ENCODE results near the gene PROX2.
A peak's percentile ranks its signal among the peaks of the same experiment; 100 is the strongest.

PROX2 gene

GRCh38 chr14:74892745-74893144 is 16.8 kb upstream of the PROX2 start:
- DNase-seq (ENCODE audit: low read depth in 1 of 2, low spot score in 1 of 2): peak in 1 of 2 experiments; percentile 63
- Histone ChIP-seq H3K27me3 (ENCODE audit: insufficient read depth, poor library complexity, severe bottlenecking) (no peaks in the 10 kb centered on the region), H3K27ac (replicated peaks) (peak overlapping the region; percentile 39; the same call in 1 of the 2 replicates), H3K4me3 (replicated peaks; ENCODE audit: insufficient read depth, low read length) (no peak overlapping the region)
- no peak for TF ChIP-seq CTCF (IDR thresholded peaks at IDR 0.05; ENCODE audit: insufficient read depth, low read length)
- no peak for TF ChIP-seq POLR2AphosphoS5 (IDR thresholded peaks at IDR 0.05; ENCODE audit: low read depth)
- TF ChIP-seq SPI1 (IDR thresholded peaks at IDR 0.05; ENCODE audit: borderline replicate concordance, low read depth): peak; percentile 71; the same call in 1 of the 2 replicates
- TF ChIP-seq GABPA (IDR thresholded peaks at IDR 0.05; ENCODE audit: low read depth): no peak
- no peak for TF ChIP-seq REST (IDR thresholded peaks at IDR 0.05; ENCODE audit: insufficient replicate concordance, low read depth)

GRCh38 chr14:74891870-74892269 is 15.9 kb upstream of the PROX2 start:
- DNase-seq (ENCODE audit: low read depth in 1 of 2, low spot score in 1 of 2): no peak
- Histone ChIP-seq H3K27me3 (ENCODE audit: insufficient read depth, poor library complexity, severe bottlenecking) (no peaks in the 10 kb centered on the region), H3K27ac (replicated peaks) (no peak overlapping the region), H3K4me3 (replicated peaks; ENCODE audit: insufficient read depth, low read length) (no peak overlapping the region)
- TF ChIP-seq GABPA (IDR thresholded peaks at IDR 0.05; ENCODE audit: low read depth) (no peak), SPI1 (IDR thresholded peaks at IDR 0.05; ENCODE audit: borderline replicate concordance, low read depth) (no peak), POLR2AphosphoS5 (IDR thresholded peaks at IDR 0.05; ENCODE audit: low read depth) (no peak)

GRCh38 chr14:74890262-74890661 is 14.3 kb upstream of the PROX2 start:
- Histone ChIP-seq H3K27me3 (ENCODE audit: insufficient read depth, poor library complexity, severe bottlenecking) (no peaks in the 10 kb centered on the region), H3K27ac (replicated peaks) (no peak overlapping the region), H3K4me3 (replicated peaks; ENCODE audit: insufficient read depth, low read length) (no peak overlapping the region)
- DNase-seq (ENCODE audit: low read depth in 1 of 2, low spot score in 1 of 2): no peak
- TF ChIP-seq SPI1 (IDR thresholded peaks at IDR 0.05; ENCODE audit: borderline replicate concordance, low read depth) (no peak), CTCF (IDR thresholded peaks at IDR 0.05; ENCODE audit: insufficient read depth, low read length) (no peak), GABPA (IDR thresholded peaks at IDR 0.05; ENCODE audit: low read depth) (no peak), REST (IDR thresholded peaks at IDR 0.05; ENCODE audit: insufficient replicate concordance, low read depth) (no peak)

GRCh38 chr14:74888164-74889158 is 12.5 kb upstream of the PROX2 start:
- H3K4me3 ChIP-seq (replicated peaks; ENCODE audit: insufficient read depth, low read length): no peak overlapping the region
- no peak overlapping the region for H3K27ac ChIP-seq (replicated peaks)
- no peaks in the 10 kb centered on the region for H3K27me3 ChIP-seq (ENCODE audit: insufficient read depth, poor library complexity, severe bottlenecking)
- DNase-seq (ENCODE audit: low read depth in 1 of 2, low spot score in 1 of 2): no peak
- TF ChIP-seq POLR2AphosphoS5 (IDR thresholded peaks at IDR 0.05; ENCODE audit: low read depth): no peak
- TF ChIP-seq SPI1 (IDR thresholded peaks at IDR 0.05; ENCODE audit: borderline replicate concordance, low read depth): no peak
- no peak for TF ChIP-seq CTCF (IDR thresholded peaks at IDR 0.05; ENCODE audit: insufficient read depth, low read length)
- no peak for TF ChIP-seq GABPA (IDR thresholded peaks at IDR 0.05; ENCODE audit: low read depth)

All from HL-60 (cell line).